Measurements from ENCODE around the gene SLC66A1. TPM values are rescaled to one million over a fixed set of nuclear protein-coding genes. Genes with fewer than 3 reads are reported as not detected.
A peak's percentile ranks its signal among the peaks of the same experiment; 100 is the strongest.

Gene SLC66A1
- total RNA-seq, 1 donor from 2014 or later: 6.9 TPM

- ATAC-seq: no peak
Observed at GRCh38 chr1:19343617-19344350, 31.7 kb downstream of the SLC66A1 start.

GRCh38 chr1:19344372-19344810 is 32.3 kb downstream of the SLC66A1 start:
- ATAC-seq: peak; percentile 61

GRCh38 chr1:19344831-19345230 is 32.7 kb downstream of the SLC66A1 start:
- ATAC-seq: no peak

- ATAC-seq: no peak
Observed at GRCh38 chr1:19345391-19345790, 33.3 kb downstream of the SLC66A1 start.

GRCh38 chr1:19346026-19346425 is 33.9 kb downstream of the SLC66A1 start:
- no peak for ATAC-seq

- ATAC-seq: no peak
Observed at GRCh38 chr1:19347533-19348172, 35.5 kb downstream of the SLC66A1 start.

GRCh38 chr1:19348441-19349198 is 36.5 kb downstream of the SLC66A1 start:
- no peak for ATAC-seq

- peak; percentile 21 for ATAC-seq
Observed at GRCh38 chr1:19349999-19350398, 37.9 kb downstream of the SLC66A1 start.

GRCh38 chr1:19350566-19350965 is 38.4 kb downstream of the SLC66A1 start:
- ATAC-seq: no peak

- ATAC-seq: no peak
Observed at GRCh38 chr1:19351873-19352272, 39.7 kb downstream of the SLC66A1 start.

- ATAC-seq: no peak
Observed at GRCh38 chr1:19352839-19353238, 40.7 kb downstream of the SLC66A1 start.

GRCh38 chr1:19353596-19353995 is 41.5 kb downstream of the SLC66A1 start:
- ATAC-seq: peak; percentile 84

GRCh38 chr1:19354531-19354981 is 42.4 kb downstream of the SLC66A1 start:
- ATAC-seq: no peak

GRCh38 chr1:19356266-19356665 is 44.1 kb downstream of the SLC66A1 start:
- no peak for ATAC-seq

- ATAC-seq: no peak
Observed at GRCh38 chr1:19357299-19357986, 45.3 kb downstream of the SLC66A1 start.

GRCh38 chr1:19358710-19359109 is 46.6 kb downstream of the SLC66A1 start:
- ATAC-seq: no peak

- ATAC-seq: no peak
Observed at GRCh38 chr1:19359357-19359756, 47.2 kb downstream of the SLC66A1 start.

- no peak for ATAC-seq
Observed at GRCh38 chr1:19360016-19360415, 47.9 kb downstream of the SLC66A1 start.

GRCh38 chr1:19360432-19360831 is 48.3 kb downstream of the SLC66A1 start:
- no peak for ATAC-seq

- ATAC-seq: peak; percentile 94
Observed at GRCh38 chr1:19360843-19361610, 48.9 kb downstream of the SLC66A1 start.

- ATAC-seq: peak; percentile 55
Observed at GRCh38 chr1:19361611-19362147, 49.6 kb downstream of the SLC66A1 start.
